ENCODE data around the gene PRKRIP1.
"Not testable (repeated sequence)": the region's sequence is repeated elsewhere in the genome, so short reads cannot be mapped to it uniquely, and the experiment has no call there.

Gene PRKRIP1

GRCh38 chr7:102404005-102404861 lies 8.1 kb downstream of the PRKRIP1 start:
- DNase-seq = peak; percentile 95

GRCh38 chr7:102404862-102405188 lies 8.7 kb downstream of the PRKRIP1 start:
- DNase-seq = not testable (repeated sequence)

- no peak for DNase-seq
Observed at GRCh38 chr7:102407910-102408309, 11.7 kb downstream of the PRKRIP1 start.

- DNase-seq = not testable (repeated sequence)
Observed at GRCh38 chr7:102408530-102408929, 12.4 kb downstream of the PRKRIP1 start.

GRCh38 chr7:102409340-102409739 lies 13.2 kb downstream of the PRKRIP1 start:
- DNase-seq = no peak

GRCh38 chr7:102410123-102410522 lies 14.0 kb downstream of the PRKRIP1 start:
- DNase-seq = no peak

- DNase-seq = no peak
Observed at GRCh38 chr7:102410918-102411317, 14.8 kb downstream of the PRKRIP1 start.

- DNase-seq = peak; percentile 42
Observed at GRCh38 chr7:102412548-102412947, 16.4 kb downstream of the PRKRIP1 start.

- no peak for DNase-seq
Observed at GRCh38 chr7:102413091-102413490, 16.9 kb downstream of the PRKRIP1 start.

GRCh38 chr7:102413611-102414010 lies 17.4 kb downstream of the PRKRIP1 start:
- no peak for DNase-seq

- no peak for DNase-seq
Observed at GRCh38 chr7:102415685-102416225, 19.6 kb downstream of the PRKRIP1 start.

- no peak for DNase-seq
Observed at GRCh38 chr7:102416406-102416805, 20.2 kb downstream of the PRKRIP1 start.

GRCh38 chr7:102417105-102417504 lies 20.9 kb downstream of the PRKRIP1 start:
- no peak for DNase-seq

GRCh38 chr7:102418592-102418991 lies 22.4 kb downstream of the PRKRIP1 start:
- no peak for DNase-seq

GRCh38 chr7:102421706-102422240 lies 25.6 kb downstream of the PRKRIP1 start:
- no peak for DNase-seq

GRCh38 chr7:102424129-102424551 lies 28.0 kb downstream of the PRKRIP1 start:
- DNase-seq = peak; percentile 63

GRCh38 chr7:102424787-102425218 lies 28.6 kb downstream of the PRKRIP1 start:
- peak; percentile 86 for DNase-seq

GRCh38 chr7:102425639-102426267 lies 29.6 kb downstream of the PRKRIP1 start:
- DNase-seq = peak; percentile 85

- peak; percentile 93 for DNase-seq
Observed at GRCh38 chr7:102426268-102427018, 30.3 kb downstream of the PRKRIP1 start.

- peak; percentile 47 for DNase-seq
Observed at GRCh38 chr7:102427019-102427405, 30.8 kb downstream of the PRKRIP1 start.

GRCh38 chr7:102429141-102429899 lies 33.2 kb downstream of the PRKRIP1 start:
- DNase-seq = no peak

- no peak for DNase-seq
Observed at GRCh38 chr7:102431617-102432298, 35.6 kb downstream of the PRKRIP1 start.
